Activated T-cell treated with anti-CD3 and anti-CD28 coated beads, Interleukin-2, amount 50 U/mL, for 4 hours (primary cell): ENCODE results near the gene CCDC78. TPM values are rescaled to one million over a fixed set of nuclear protein-coding genes. Genes with fewer than 3 reads are reported as not detected.
"Not testable (repeated sequence)": the region's sequence is repeated elsewhere in the genome, so short reads cannot be mapped to it uniquely, and the experiment has no call there.

Experiments used
- ATAC-seq, 2 donors: fragments of 200-7000 bp; cut with Tn5 transposase; one replicate each; pipeline ENCODE4 v1.10.0; 2021
- DNase-seq: peaks from one replicate; pipeline ENCODE4 v3.0.0-alpha.2; 2020
- H3K27me3 Mint-ChIP-seq: one replicate; pipeline ENCODE4 v1.8.0; 2021; ENCODE audit warnings: low read depth, mixed read lengths
- H3K36me3 Mint-ChIP-seq: one replicate; pipeline ENCODE4 v1.8.0; 2022; ENCODE audit warnings: mixed read lengths; ENCODE audit not compliant: insufficient read depth
- H3K4me1 Mint-ChIP-seq: one replicate; pipeline ENCODE4 v1.8.0; 2021; ENCODE audit warnings: low read depth, mixed read lengths
- H3K4me3 Mint-ChIP-seq: one replicate; pipeline ENCODE4 v1.8.0; 2021; ENCODE audit warnings: mild to moderate bottlenecking, moderate library complexity, mixed read lengths
- H3K9me3 Mint-ChIP-seq: one replicate; pipeline ENCODE4 v1.8.0; 2021; ENCODE audit warnings: mixed read lengths
- total RNA-seq, 3 donors: library from RNA; stranded (reverse); gene quantifications; one replicate each; pipeline ENCODE4 v1.2.1, GENCODE V29; 2021

CCDC78 gene
- total RNA-seq, 3 donors from 2014 or later, result 5.4 to 9.1 (median 7.0) TPM

DNA sequence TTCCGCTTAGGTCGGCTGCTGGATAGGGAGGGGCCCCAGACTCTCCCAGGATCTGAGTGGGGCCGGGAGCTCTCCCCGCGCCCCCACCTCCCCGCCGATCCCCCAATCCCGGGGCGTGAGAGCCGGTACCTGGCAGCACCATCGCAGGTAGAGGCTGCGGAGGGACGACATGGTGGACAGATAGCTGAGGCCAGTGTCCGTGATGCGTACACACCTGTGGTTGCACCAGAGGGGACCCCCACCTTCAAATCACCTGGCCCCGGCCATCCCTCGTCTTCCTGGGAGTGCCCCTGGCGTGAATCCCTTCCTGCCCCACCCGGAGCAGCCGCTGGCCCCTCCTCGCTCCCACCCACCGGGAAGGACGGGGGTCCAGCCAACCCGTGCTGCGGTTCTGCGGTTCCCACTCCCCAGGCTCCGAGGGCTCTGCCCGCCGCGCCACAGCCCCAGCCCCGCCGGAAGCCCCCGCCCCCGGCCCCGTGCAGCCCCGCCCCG is 31.3 kb downstream of the CCDC78 start:
- Mint-ChIP-seq H3K27me3 (peaks cover 2% of the 10 kb centered on the region), H3K36me3 (no peaks in the 10 kb centered on the region), H3K4me1 (peaks cover 28% of the 10 kb centered on the region), H3K9me3 (no peaks in the 10 kb centered on the region), H3K4me3 (peak overlapping the region; percentile 46)
- no peak for DNase-seq
- no peak for ATAC-seq

DNA sequence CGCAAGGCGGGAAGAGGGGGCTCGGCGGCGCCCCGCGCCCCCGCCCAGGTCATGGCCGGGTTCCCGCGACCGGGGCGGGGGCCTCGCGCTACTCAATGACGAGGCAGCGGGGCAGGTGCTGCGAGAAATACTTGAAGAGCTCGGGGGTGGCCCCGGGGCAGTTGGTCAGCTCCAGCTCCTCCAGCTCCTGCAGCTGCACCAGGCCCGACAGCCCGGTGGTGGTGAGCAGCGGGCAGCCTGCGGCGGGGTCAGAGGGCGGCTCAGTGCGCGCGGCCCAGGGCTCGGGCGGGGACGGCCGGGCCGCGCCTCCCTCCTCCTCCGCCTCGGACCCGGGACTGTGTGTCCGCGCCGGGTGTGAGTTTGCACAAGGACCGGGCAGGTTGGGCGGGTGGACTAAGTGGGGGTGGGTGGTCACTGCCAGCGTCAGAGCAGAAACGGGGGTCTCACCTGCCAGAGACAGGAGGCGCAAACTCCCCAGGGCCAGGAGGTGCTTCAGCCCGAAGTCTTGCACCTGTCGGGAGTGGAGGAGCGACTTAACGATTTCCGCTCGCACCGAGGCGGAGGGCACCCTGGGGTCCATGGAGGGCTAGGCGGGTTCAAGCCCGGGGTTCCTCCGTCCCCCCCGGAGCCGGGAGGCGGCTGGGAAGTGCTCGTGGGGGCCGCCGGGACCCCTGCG is 31.9 kb downstream of the CCDC78 start:
- DNase-seq (no peak), ATAC-seq (no peak)
- H3K4me1 Mint-ChIP-seq, result peaks cover 29% of the 10 kb centered on the region
- H3K4me3 Mint-ChIP-seq, result peak overlapping the region; percentile 55
- H3K27me3 Mint-ChIP-seq, result peaks cover 2% of the 10 kb centered on the region
- no peaks in the 10 kb centered on the region for H3K9me3 Mint-ChIP-seq
- no peaks in the 10 kb centered on the region for H3K36me3 Mint-ChIP-seq

DNA sequence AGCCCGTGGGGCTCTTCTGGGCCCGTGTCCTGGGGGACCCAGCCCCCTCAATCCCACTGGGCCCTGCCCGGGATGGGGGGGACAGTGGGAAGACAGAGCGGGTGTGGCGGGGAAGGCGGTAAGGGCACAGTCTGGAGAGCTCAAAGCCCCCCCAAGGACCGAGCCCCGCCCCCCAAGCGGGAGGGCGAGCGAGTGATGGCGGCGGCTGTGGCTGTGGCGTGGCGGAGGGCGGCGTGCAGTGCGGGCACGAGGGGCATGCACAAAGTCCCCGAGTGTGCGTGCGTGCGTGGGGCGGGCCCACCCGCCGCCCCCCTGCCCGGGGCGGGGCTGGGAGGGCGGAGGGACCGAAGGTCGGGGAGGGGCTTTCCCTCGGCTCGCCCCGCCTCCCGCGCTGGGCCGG is 32.5 kb downstream of the CCDC78 start:
- DNase-seq (peak; percentile 37), ATAC-seq (no peak)
- Mint-ChIP-seq H3K9me3 (no peaks in the 10 kb centered on the region), H3K36me3 (no peaks in the 10 kb centered on the region), H3K4me1 (peaks cover 31% of the 10 kb centered on the region), H3K27me3 (peaks cover 2% of the 10 kb centered on the region), H3K4me3 (no peak overlapping the region)

DNA sequence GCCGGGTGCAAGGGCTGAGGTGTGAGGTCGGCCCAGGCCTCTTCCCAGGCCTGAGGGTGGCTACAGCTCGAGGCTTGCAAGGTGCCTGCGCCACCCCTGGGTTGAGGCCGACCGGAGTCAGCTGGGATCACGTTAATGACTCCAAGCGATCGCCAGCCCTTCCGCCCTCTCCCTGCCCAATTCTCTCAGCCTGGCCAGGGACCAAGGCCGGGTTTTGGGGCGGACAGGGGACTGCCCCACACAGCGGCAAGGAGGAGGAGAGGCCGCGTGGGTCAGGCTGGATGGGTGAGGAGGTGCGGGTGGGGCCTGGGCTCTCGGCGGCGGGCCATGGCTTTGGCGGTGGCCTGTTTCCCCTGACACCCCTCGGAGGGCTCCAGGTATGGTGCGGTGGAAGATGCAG is 32.9 kb downstream of the CCDC78 start:
- H3K27me3 Mint-ChIP-seq, result peaks cover 2% of the 10 kb centered on the region
- no peak for DNase-seq
- H3K9me3 Mint-ChIP-seq, result no peaks in the 10 kb centered on the region
- no peaks in the 10 kb centered on the region for H3K36me3 Mint-ChIP-seq
- no peak overlapping the region for H3K4me3 Mint-ChIP-seq
- ATAC-seq, result no peak
- peaks cover 32% of the 10 kb centered on the region for H3K4me1 Mint-ChIP-seq

DNA sequence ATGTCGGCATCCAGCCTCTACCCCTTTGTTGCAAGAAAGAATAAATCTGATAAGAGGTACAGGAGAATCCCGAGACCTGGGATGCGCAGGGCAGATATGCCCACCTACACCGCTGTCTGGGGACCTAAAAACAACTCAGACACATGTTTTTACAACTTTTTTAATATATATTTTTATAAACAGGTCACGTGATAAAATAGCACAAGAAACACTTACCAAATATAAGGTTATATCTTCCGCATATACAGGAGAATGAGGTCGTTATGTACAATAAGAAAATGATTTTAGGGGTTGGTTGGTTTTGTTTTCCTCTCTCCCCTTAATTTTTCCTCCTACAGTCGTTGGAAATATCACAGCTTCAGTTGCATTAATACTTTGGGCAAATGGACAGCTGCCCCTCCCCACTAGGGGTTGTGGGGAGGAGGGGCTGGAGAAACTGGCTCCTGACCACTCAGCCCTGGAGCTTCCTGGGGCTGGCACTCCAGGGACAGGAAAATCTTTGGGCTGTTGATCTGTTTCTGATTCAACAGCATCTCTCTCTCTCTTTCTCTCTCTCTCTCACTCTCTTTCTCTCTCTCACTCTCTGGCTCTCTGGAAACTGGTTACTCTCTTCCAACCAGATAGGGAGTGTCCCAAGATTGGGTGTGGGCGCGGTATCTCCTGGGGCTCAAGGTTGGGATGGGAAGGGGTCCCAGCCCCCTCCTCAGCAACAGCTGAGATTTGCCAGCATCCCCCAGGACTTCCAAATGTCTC is 33.7 kb downstream of the CCDC78 start:
- ATAC-seq, result no peak
- peak overlapping the region; percentile 45 for H3K4me3 Mint-ChIP-seq
- no peak for DNase-seq
- no peaks in the 10 kb centered on the region for H3K9me3 Mint-ChIP-seq
- H3K4me1 Mint-ChIP-seq, result peaks cover 32% of the 10 kb centered on the region
- no peaks in the 10 kb centered on the region for H3K36me3 Mint-ChIP-seq
- H3K27me3 Mint-ChIP-seq, result peaks cover 2% of the 10 kb centered on the region

DNA sequence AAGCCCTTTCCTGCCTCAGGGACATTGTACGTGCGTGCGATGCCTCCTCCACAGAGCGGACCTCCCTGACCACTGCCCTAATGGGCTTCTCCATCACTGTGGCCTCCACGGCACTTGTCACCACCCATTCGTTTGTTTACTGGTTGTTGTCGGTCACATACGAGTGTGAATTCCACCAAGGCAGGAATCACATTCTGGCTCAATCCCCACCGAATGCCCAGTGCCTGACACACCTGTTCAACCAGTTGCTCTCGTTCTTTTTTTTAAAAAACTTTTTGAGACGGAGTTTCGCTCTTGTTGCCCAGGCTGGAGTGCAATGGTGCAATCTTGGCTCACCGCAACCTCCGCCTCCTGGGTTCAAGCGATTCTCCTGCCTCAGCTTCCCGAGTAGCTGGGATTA is 35.0 kb downstream of the CCDC78 start:
- not testable (repeated sequence) for H3K9me3 Mint-ChIP-seq, DNase-seq, H3K36me3 Mint-ChIP-seq, H3K27me3 Mint-ChIP-seq, ATAC-seq
- peak overlapping the region; percentile 62 for H3K4me3 Mint-ChIP-seq
- peaks cover 28% of the 10 kb centered on the region for H3K4me1 Mint-ChIP-seq

DNA sequence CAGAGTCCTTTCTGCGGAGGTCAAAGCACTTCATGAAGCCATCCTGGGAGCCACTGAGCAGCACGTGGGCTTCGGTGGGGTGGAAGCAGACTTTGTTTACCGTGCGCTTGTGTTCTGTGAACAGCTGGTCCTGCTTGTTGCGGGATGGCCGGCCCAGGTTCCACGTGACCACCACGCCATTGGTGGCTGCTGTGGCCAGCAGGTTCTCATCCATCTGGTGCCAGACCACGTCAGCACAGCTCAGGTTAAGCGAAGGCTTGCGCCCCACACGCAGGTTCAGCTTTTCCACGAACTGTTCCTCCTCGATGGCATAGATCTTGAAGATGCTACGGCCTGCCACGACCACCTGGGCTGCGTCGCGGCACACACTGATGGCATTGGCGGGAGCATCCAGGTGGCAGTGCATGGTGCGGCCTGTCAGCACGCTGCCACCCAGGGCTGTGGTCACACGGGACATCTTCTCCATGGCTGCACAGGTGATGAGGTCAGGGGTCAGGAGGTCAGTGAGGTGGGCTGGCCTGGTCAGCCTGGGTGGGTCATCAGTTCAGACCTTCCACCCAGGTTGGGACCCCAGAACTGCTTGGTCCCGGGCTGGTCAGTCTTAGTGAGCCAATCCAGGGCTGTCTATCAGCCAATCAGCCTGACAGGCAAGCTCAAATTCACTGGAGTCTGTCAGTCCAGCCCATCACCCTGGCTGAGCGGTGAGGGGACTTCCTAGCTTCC is 36.9 kb downstream of the CCDC78 start:
- Mint-ChIP-seq H3K4me1 (peaks cover 22% of the 10 kb centered on the region), H3K36me3 (no peaks in the 10 kb centered on the region), H3K9me3 (no peaks in the 10 kb centered on the region), H3K27me3 (no peaks in the 10 kb centered on the region), H3K4me3 (peak overlapping the region; percentile 92)
- ATAC-seq (no peak), DNase-seq (no peak)

DNA sequence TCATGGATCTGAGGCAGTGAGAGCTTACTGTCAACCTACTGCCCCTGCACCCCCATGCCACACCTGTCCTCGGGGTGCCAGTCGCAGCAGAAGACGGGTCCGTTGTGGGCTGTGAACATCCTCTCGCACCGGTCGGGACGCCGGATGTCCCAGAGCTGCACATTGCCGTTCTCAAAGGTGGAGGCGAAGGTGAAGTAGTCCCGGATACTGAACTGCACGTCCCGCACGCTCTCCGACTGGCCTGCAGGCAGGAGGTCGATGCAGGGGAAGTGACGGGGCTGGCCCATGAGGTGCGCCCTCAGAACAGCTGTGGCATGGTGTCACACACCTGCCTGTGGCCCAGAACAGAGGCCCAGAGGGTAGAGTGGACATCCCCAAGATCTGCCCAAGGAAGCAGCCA is 38.7 kb downstream of the CCDC78 start:
- H3K9me3 Mint-ChIP-seq, result no peaks in the 10 kb centered on the region
- no peak for ATAC-seq

DNA sequence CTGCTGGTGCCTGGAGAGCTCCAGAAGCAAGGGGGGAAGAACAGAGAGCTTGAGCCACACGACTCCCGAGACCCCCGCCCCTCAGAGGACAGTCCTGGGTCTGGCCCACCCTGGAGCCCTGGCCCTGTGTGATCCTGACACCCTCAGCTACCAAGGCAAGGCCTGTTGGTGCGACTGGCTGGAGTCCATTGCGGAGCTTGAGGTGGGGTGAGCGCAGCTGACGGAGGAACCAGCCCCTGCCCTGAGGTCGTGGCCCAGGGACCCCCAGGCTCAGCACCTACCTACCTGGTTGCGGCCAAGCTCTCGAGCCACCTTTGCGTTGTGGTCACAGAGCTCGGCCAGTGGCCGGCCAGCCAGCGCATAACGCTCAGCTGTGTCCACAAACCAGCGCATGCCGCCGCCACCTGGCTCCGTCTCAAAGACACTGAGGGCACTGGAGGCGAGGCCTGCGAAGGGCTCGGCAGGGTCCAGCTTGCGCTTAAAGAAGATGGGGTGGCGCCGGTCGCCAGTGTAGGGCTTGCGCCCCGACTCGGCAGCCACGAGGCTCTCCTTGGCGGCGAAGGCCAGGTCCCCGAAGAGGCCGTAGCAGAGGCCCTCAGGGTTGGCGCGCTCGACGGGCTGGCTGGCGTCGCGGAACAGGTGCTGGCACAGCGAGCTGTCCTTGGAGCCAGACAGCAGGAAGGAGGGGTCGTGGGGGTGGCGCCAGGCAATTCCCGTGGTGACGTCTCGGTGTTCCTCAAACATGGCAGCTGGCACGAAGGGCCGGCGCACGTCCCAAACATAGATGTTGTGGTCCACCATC is 39.6 kb downstream of the CCDC78 start:
- no peak for ATAC-seq
- no peaks in the 10 kb centered on the region for H3K9me3 Mint-ChIP-seq

More for the DNA sequence above, 38.7 kb downstream of the CCDC78 start:
- H3K36me3 Mint-ChIP-seq, result peaks cover 2% of the 10 kb centered on the region
- no peak for DNase-seq
- no peaks in the 10 kb centered on the region for H3K27me3 Mint-ChIP-seq
- no peak overlapping the region for H3K4me3 Mint-ChIP-seq
- H3K4me1 Mint-ChIP-seq, result peaks cover 22% of the 10 kb centered on the region

DNA sequence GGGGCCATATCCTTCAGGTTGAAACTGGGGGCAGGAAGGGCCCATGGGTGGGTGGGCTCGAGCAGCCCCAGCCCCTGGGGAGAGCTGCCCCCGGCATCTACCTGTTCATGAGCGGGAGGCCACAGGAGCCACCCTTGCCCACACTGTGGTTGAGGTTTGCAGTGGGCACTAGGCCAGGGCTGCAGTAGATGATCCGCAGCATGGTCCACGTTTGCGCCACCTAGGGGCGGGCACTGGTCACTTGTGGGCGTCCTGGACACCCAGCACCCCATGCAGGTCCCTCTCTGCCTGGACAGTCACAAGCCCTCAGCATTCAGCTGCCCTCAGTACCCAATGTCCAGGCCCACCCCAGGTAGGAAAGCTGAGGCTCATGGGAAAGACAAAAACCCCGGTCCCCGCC is 40.3 kb downstream of the CCDC78 start:
- Mint-ChIP-seq H3K4me1 (peaks cover 29% of the 10 kb centered on the region), H3K9me3 (no peaks in the 10 kb centered on the region), H3K4me3 (no peak overlapping the region), H3K27me3 (no peaks in the 10 kb centered on the region), H3K36me3 (peaks cover 9% of the 10 kb centered on the region)
- ATAC-seq (no peak), DNase-seq (no peak)

More for the DNA sequence above, 39.6 kb downstream of the CCDC78 start:
- H3K27me3 Mint-ChIP-seq, result no peaks in the 10 kb centered on the region
- peaks cover 25% of the 10 kb centered on the region for H3K4me1 Mint-ChIP-seq
- DNase-seq, result no peak
- H3K4me3 Mint-ChIP-seq, result no peak overlapping the region
- peaks cover 7% of the 10 kb centered on the region for H3K36me3 Mint-ChIP-seq

DNA sequence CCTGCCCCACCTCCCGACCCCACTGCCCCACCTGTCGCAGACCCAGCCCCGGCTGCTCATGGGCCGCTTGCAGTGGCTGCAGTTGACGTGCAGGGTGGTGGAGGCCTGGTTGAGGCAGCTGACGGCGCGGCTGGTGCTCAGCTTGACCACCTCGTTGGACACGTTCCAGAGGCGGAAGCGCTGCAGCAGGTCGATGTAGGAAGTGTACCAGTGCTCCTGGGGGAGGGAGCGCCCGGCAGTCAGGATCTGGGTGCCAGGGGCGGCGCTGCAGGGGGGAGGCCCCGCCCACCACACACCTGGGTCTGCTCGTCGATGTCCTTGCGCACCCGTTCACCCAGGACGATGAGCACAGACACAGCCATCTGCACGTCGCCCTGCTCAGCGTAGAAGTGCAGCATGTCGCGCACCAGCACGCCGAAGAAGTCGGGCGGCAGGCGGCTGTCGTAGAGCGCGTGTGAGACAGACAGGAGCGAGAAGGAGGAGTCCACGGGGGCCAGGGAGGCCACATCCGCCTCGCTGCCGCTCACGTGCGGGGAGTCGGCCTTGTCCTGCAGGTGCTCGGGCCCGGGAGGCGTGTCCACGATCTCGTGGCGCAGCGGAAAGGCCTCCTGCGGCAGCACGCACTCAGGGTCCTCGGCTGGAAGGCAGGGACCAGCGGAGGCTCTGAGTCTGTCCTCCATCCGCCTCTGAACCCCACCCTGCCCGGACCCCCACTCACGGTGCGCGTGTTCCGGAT is 41.1 kb downstream of the CCDC78 start:
- Mint-ChIP-seq H3K4me3 (no peak overlapping the region), H3K4me1 (peaks cover 28% of the 10 kb centered on the region), H3K9me3 (no peaks in the 10 kb centered on the region), H3K27me3 (no peaks in the 10 kb centered on the region), H3K36me3 (peaks cover 11% of the 10 kb centered on the region)
- no peak for DNase-seq
- ATAC-seq, result no peak

DNA sequence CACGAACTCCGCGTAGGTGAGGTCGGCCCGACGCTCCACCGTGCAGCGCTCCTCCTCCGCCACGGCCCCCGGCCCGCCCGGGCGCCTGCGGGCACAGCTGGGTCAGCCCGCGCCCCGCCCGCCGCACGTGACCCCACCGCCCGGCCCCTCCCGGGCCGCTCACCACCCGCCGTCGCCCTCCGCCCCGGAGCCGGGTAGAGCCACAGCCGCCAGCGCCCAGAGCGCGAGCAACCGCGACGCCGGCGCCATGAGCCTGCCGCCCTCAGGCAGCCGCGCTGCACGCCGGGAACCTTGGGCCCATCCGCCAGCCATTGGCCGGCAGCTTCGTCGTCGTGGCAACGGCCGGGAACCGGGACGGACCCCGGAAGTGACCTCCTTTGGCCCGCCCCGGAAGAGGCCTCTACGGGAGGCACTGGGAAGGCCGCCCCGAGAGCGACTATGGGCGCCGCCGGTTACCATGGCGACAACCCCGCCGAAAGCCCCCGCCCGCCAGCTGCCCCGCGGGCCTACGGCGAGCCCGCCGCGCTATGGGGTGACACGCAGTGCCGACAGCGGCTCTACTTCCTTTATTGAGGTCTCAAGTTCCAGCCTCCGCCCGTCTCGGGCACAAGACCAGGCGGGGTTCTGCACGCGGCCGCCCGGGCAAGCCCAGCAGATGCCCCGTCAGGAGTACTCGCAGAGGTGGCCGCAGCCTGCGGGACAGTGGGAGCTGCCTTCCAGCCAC is 42.0 kb downstream of the CCDC78 start, which contains the start of gene JMJD8:
Gene JMJD8, minus strand, starts transcription at position 264 of the 724 bp plus-strand sequence. Its CDS starts 15 bp downstream, at position 249.
- peaks cover 11% of the 10 kb centered on the region for H3K36me3 Mint-ChIP-seq
- no peaks in the 10 kb centered on the region for H3K27me3 Mint-ChIP-seq
- peak within 1 kb of the TSS; percentile 80 for H3K4me3 Mint-ChIP-seq
- H3K9me3 Mint-ChIP-seq, result no peaks in the 10 kb centered on the region
- DNase-seq, result peak; percentile 95
- peak; percentile 72 to 73 for ATAC-seq
- peaks cover 26% of the 10 kb centered on the region for H3K4me1 Mint-ChIP-seq
